NCI-H526 (cell line): ENCODE data around the gene EFR3B.
"Not testable (repeated sequence)": the region's sequence is repeated elsewhere in the genome, so short reads cannot be mapped to it uniquely, and the experiment has no call there.

ENCODE experiments used
- DNase-seq, 2 experiments: peaks; one replicate each; lab custom pipeline; 2025; lab: John Stamatoyannopoulos, UW

The EFR3B gene

GRCh38 chr2:25150993-25151392 lies 109.1 kb downstream of the EFR3B start:
- not testable (repeated sequence) for DNase-seq

- DNase-seq, result no peak
Observed at GRCh38 chr2:25151718-25152117, 109.8 kb downstream of the EFR3B start.

GRCh38 chr2:25155401-25155800 lies 113.5 kb downstream of the EFR3B start:
- DNase-seq, result no peak

GRCh38 chr2:25158096-25158852 lies 116.4 kb downstream of the EFR3B start:
- no peak for DNase-seq

- no peak for DNase-seq
Observed at GRCh38 chr2:25159949-25160348, 118.1 kb downstream of the EFR3B start.

GRCh38 chr2:25160376-25160775 lies 118.5 kb downstream of the EFR3B start:
- DNase-seq, result no peak

- DNase-seq, result no peak
Observed at GRCh38 chr2:25161055-25161781, 119.3 kb downstream of the EFR3B start.

GRCh38 chr2:25162061-25162460 lies 120.2 kb downstream of the EFR3B start:
- not testable (repeated sequence) for DNase-seq

- no peak for DNase-seq
Observed at GRCh38 chr2:25164561-25164960, 122.7 kb downstream of the EFR3B start.

- DNase-seq, result peak; percentile 16 to 74
Observed at GRCh38 chr2:25165992-25166875, 124.4 kb downstream of the EFR3B start.

- peak in 1 of 2 experiments; percentile 64 for DNase-seq
Observed at GRCh38 chr2:25168256-25169072, 126.6 kb downstream of the EFR3B start, which contains the start of gene POMC. POMC (minus strand) TSS chr2:25168580; CDS start chr2:25164772, 3,808 bp downstream.

GRCh38 chr2:25169073-25169470 lies 127.2 kb downstream of the EFR3B start:
- DNase-seq, result no peak

- DNase-seq, result no peak
Observed at GRCh38 chr2:25170888-25171287, 129.0 kb downstream of the EFR3B start.

- DNase-seq, result no peak
Observed at GRCh38 chr2:25173719-25174118, 131.8 kb downstream of the EFR3B start.

- DNase-seq, result no peak
Observed at GRCh38 chr2:25174192-25174861, 132.5 kb downstream of the EFR3B start.

- DNase-seq, result no peak
Observed at GRCh38 chr2:25176138-25176537, 134.3 kb downstream of the EFR3B start.

- no peak for DNase-seq
Observed at GRCh38 chr2:25176541-25177181, 134.8 kb downstream of the EFR3B start.

- DNase-seq, result no peak
Observed at GRCh38 chr2:25177211-25177611, 135.3 kb downstream of the EFR3B start.

- no peak for DNase-seq
Observed at GRCh38 chr2:25178976-25179375, 137.1 kb downstream of the EFR3B start.

GRCh38 chr2:25184254-25184653 lies 142.4 kb downstream of the EFR3B start:
- DNase-seq, result no peak
